Chondrocyte (in vitro differentiated cells): Measurements from ENCODE around the gene AKT3. TPM values are rescaled to one million over a fixed set of nuclear protein-coding genes. Genes with fewer than 3 reads are reported as not detected.
A peak's percentile ranks its signal among the peaks of the same experiment; 100 is the strongest.

Experiments
- DNase-seq: peaks from one replicate; pipeline ENCODE4 v3.0.0; 2021; ENCODE audit warnings: mixed read lengths, low spot score
- H3K27ac Mint-ChIP-seq: one replicate; pipeline ENCODE4 v1.8.0; 2021; ENCODE audit warnings: mild to moderate bottlenecking, moderate library complexity, mixed read lengths; ENCODE audit not compliant: unreplicated experiment
- H3K27me3 Mint-ChIP-seq: 2 replicates; pipeline ENCODE4 v1.8.0; 2021; ENCODE audit warnings: low read depth, mixed read lengths
- H3K36me3 Mint-ChIP-seq: 2 replicates; pipeline ENCODE4 v1.8.0; 2021; ENCODE audit warnings: low read depth, mixed read lengths
- H3K4me1 Mint-ChIP-seq: 2 replicates; pipeline ENCODE4 v1.8.0; 2021; ENCODE audit warnings: low read depth, mild to moderate bottlenecking, mixed read lengths
- H3K4me3 Mint-ChIP-seq: one replicate; pipeline ENCODE4 v1.8.0; 2021; ENCODE audit warnings: mild to moderate bottlenecking, moderate library complexity, mixed read lengths; ENCODE audit not compliant: unreplicated experiment
- H3K9me3 Mint-ChIP-seq: 2 replicates; pipeline ENCODE4 v1.8.0; 2021; ENCODE audit warnings: low read depth, mixed read lengths
- CTCF ChIP-seq: fragments of 200-600 bp; sonication (generic); IDR thresholded peaks from 2 replicates; pipeline ENCODE4 v1.5.0; 2021; ENCODE audit warnings: antibody characterized with exemption, mild to moderate bottlenecking, moderate library complexity
- total RNA-seq: library from RNA; stranded (reverse); gene quantifications from 3 replicates; pipeline ENCODE4 v1.2.1, GENCODE V29; 2021

The AKT3 gene
- total RNA-seq, 1 donor from 2014 or later, result 111 TPM

- no peak overlapping the region for H3K27ac Mint-ChIP-seq
Measured at GRCh38 chr1:243765676-243766075, 84.4 kb downstream of the AKT3 start.

GRCh38 chr1:243763806-243764205, 86.2 kb downstream of the AKT3 start:
- no peak overlapping the region for H3K4me3 Mint-ChIP-seq

More at GRCh38 chr1:243765676-243766075, 84.4 kb downstream of the AKT3 start:
- Mint-ChIP-seq H3K4me1 (peaks cover 17% of the 10 kb centered on the region), H3K4me3 (no peak overlapping the region), H3K9me3 (no peaks in the 10 kb centered on the region), H3K36me3 (no peaks in the 10 kb centered on the region), H3K27me3 (no peaks in the 10 kb centered on the region)
- TF ChIP-seq CTCF, result no peak
- no peak for DNase-seq

GRCh38 chr1:243758647-243759046, 91.4 kb downstream of the AKT3 start:
- H3K27ac Mint-ChIP-seq, result no peak overlapping the region
- H3K27me3 Mint-ChIP-seq, result no peaks in the 10 kb centered on the region
- no peaks in the 10 kb centered on the region for H3K36me3 Mint-ChIP-seq
- H3K9me3 Mint-ChIP-seq, result no peaks in the 10 kb centered on the region
- TF ChIP-seq CTCF, result no peak
- H3K4me3 Mint-ChIP-seq, result no peak overlapping the region
- DNase-seq, result no peak
- peaks cover 24% of the 10 kb centered on the region for H3K4me1 Mint-ChIP-seq

More at GRCh38 chr1:243763806-243764205, 86.2 kb downstream of the AKT3 start:
- Mint-ChIP-seq H3K27me3 (no peaks in the 10 kb centered on the region), H3K4me1 (peaks cover 21% of the 10 kb centered on the region), H3K36me3 (no peaks in the 10 kb centered on the region), H3K27ac (no peak overlapping the region), H3K9me3 (no peaks in the 10 kb centered on the region)
- TF ChIP-seq CTCF, result no peak
- DNase-seq, result no peak

- TF ChIP-seq CTCF, result no peak
- Mint-ChIP-seq H3K27ac (no peak overlapping the region), H3K36me3 (no peaks in the 10 kb centered on the region), H3K9me3 (no peaks in the 10 kb centered on the region), H3K27me3 (no peaks in the 10 kb centered on the region), H3K4me3 (no peak overlapping the region), H3K4me1 (peaks cover 22% of the 10 kb centered on the region)
- DNase-seq, result no peak
Measured at GRCh38 chr1:243756529-243756928, 93.5 kb downstream of the AKT3 start.

GRCh38 chr1:243754348-243754747, 95.7 kb downstream of the AKT3 start:
- H3K4me3 Mint-ChIP-seq, result no peak overlapping the region
- TF ChIP-seq CTCF, result no peak
- peaks cover 13% of the 10 kb centered on the region for H3K4me1 Mint-ChIP-seq
- H3K27ac Mint-ChIP-seq, result no peak overlapping the region
- H3K9me3 Mint-ChIP-seq, result no peaks in the 10 kb centered on the region
- H3K27me3 Mint-ChIP-seq, result no peaks in the 10 kb centered on the region
- H3K36me3 Mint-ChIP-seq, result no peaks in the 10 kb centered on the region
- peak; percentile 73 for DNase-seq
